HepG2 (cell line): ENCODE data around the gene SLC29A1. TPM values are rescaled to one million over a fixed set of nuclear protein-coding genes. Genes with fewer than 3 reads are reported as not detected.
A peak's percentile ranks its signal among the peaks of the same experiment; 100 is the strongest.

Source experiments
- ASH2L ChIP-seq: fragments of 300-600, 200-600 bp; sonication (generic); IDR thresholded peaks from 2 replicates; pipeline ENCODE4 v1.7.0; 2017; ENCODE audit warnings: low read depth, mild to moderate bottlenecking, moderate library complexity, mixed read lengths, low read length; ENCODE audit not compliant: insufficient read length
- ATM ChIP-seq: fragments of 450-650 bp; IDR thresholded peaks from 2 replicates; pipeline ENCODE4 v1.7.1; 2017; ENCODE audit warnings: mild to moderate bottlenecking, borderline replicate concordance
- EP300 ChIP-seq, 3 experiments: sonication (generic) in 1 of 3; formaldehyde crosslinking in 1 of 3; IDR thresholded peaks; 2 replicates each; pipeline versions ENCODE4 v1.5.1 to v1.6.1; 2011 to 2020; ENCODE audit warnings: low read depth in 2 of 3, low read length in 2 of 3, borderline replicate concordance in 1 of 3, improper control_type of control experiment in 1 of 3, mild to moderate bottlenecking in 1 of 3, missing genetic modification reagents in 1 of 3, moderate library complexity in 1 of 3
- PCBP2 ChIP-seq: fragments of 200-400 bp; formaldehyde crosslinking; optimal IDR thresholded peaks from 2 replicates; pipeline ENCODE3; 2018; ENCODE audit warnings: low read length, low read depth; ENCODE audit not compliant: poor library complexity, severe bottlenecking
- SAP130 ChIP-seq: IDR thresholded peaks from 2 replicates; pipeline ENCODE4 v1.6.1; 2016; ENCODE audit warnings: low read depth
- TGIF2 ChIP-seq: IDR thresholded peaks from 2 replicates; pipeline ENCODE4 v1.6.1; 2016; ENCODE audit warnings: control low read depth, missing compliant biosample characterization
- TRIM24 ChIP-seq: sonication (generic); formaldehyde crosslinking; IDR thresholded peaks from 2 replicates; pipeline ENCODE4 v1.8.0; 2022; ENCODE audit warnings: mild to moderate bottlenecking, missing genetic modification reagents
- YEATS4 ChIP-seq: sonication (generic); formaldehyde crosslinking; IDR thresholded peaks from 2 replicates; pipeline ENCODE4 v1.4.0; 2020; ENCODE audit warnings: missing genetic modification reagents, borderline replicate concordance
- ZBTB1 ChIP-seq: sonication (generic); formaldehyde crosslinking; IDR thresholded peaks from 2 replicates; pipeline ENCODE4 v1.4.0; 2020; ENCODE audit warnings: missing genetic modification reagents, borderline replicate concordance
- ZBTB7A ChIP-seq: sonication (generic); formaldehyde crosslinking; IDR thresholded peaks from 2 replicates; pipeline ENCODE4 v1.8.0; 2022; ENCODE audit warnings: mild to moderate bottlenecking, missing genetic modification reagents
- ZMYM3 ChIP-seq: sonication (generic); formaldehyde crosslinking; IDR thresholded peaks from 2 replicates; pipeline ENCODE4 v1.5.1; 2020; ENCODE audit warnings: mild to moderate bottlenecking, missing genetic modification reagents
- ZNF160 ChIP-seq: sonication (generic); formaldehyde crosslinking; IDR thresholded peaks from 2 replicates; pipeline ENCODE4 v1.8.0; 2022; ENCODE audit warnings: mild to moderate bottlenecking, inconsistent platforms, missing genetic modification reagents
- ZNF33B ChIP-seq: sonication (generic); formaldehyde crosslinking; IDR thresholded peaks from 2 replicates; pipeline ENCODE4 v1.5.1; 2020; ENCODE audit warnings: mild to moderate bottlenecking, missing genetic modification reagents
- ZNF362 ChIP-seq: sonication (generic); formaldehyde crosslinking; IDR thresholded peaks from 2 replicates; pipeline ENCODE4 v1.4.0; 2020; ENCODE audit warnings: missing genetic modification reagents, mild to moderate bottlenecking, borderline replicate concordance
- ZNF607 ChIP-seq: sonication (generic); formaldehyde crosslinking; IDR thresholded peaks from 2 replicates; pipeline ENCODE4 v1.5.1; 2020; ENCODE audit warnings: missing genetic modification reagents, mild to moderate bottlenecking, borderline replicate concordance
- ZNF609 ChIP-seq: sonication (generic); formaldehyde crosslinking; IDR thresholded peaks from 2 replicates; pipeline ENCODE4 v1.4.0; 2020; ENCODE audit warnings: mild to moderate bottlenecking, missing genetic modification reagents, borderline replicate concordance
- ZNF710 ChIP-seq: sonication (generic); formaldehyde crosslinking; IDR thresholded peaks from 2 replicates; pipeline ENCODE4 v1.5.0; 2020; ENCODE audit warnings: mild to moderate bottlenecking, missing genetic modification reagents, borderline replicate concordance
- ZNF713 ChIP-seq: sonication (generic); formaldehyde crosslinking; IDR thresholded peaks from 2 replicates; pipeline ENCODE4 v1.4.0; 2020; ENCODE audit warnings: mild to moderate bottlenecking, missing genetic modification reagents
- ZNF781 ChIP-seq: sonication (generic); formaldehyde crosslinking; IDR thresholded peaks from 2 replicates; pipeline ENCODE4 v1.5.1; 2020; ENCODE audit warnings: borderline replicate concordance, mild to moderate bottlenecking, missing genetic modification reagents; ENCODE audit errors: not compliant biosample characterization
- ZNF878 ChIP-seq: sonication (generic); formaldehyde crosslinking; IDR thresholded peaks from 2 replicates; pipeline ENCODE4 v1.8.1; 2023; ENCODE audit warnings: mild to moderate bottlenecking, missing genetic modification reagents, moderate library complexity
- polyA plus RNA-seq, 8 experiments: library from polyadenylated mRNA; depleted of rRNA in 3 of 8; stranded (reverse) in 7 of 8; unstranded in 1 of 8; fragments of >200 nt; fragmentation: Illumina TruSeq in 4 of 8; extraction: Trizol in 4 of 8; gene quantifications; 2 replicates each; pipeline versions ENCODE4 v1.2.1 to v1.2.3, GENCODE V29; 2011 to 2016; ENCODE audit warnings: low read depth in 4 of 8, missing spikeins in 1 of 8, mixed read lengths in 1 of 8; ENCODE audit not compliant: insufficient read depth in 1 of 8
- total RNA-seq, 5 experiments: library from RNA; depleted of rRNA; stranded (reverse); fragments of >200 nt; fragmentation: Illumina TruSeq; extraction: Trizol; gene quantifications; 2 replicates each; pipeline ENCODE4 v1.2.3, GENCODE V29; 2016; ENCODE audit warnings: low read depth in 1 of 5

Gene SLC29A1
- total and polyA plus RNA-seq, 2 of the 13 experiments (the other 11 are each of a cell fraction or from before 2014, with no cell fraction given), result 43.2 to 106 TPM

- TF ChIP-seq ZNF710 (CRISPR knock-in tag), result no peak; the same call in 1 of the 2 replicates
- TF ChIP-seq ZNF609 (CRISPR knock-in tag), result no peak; the same call in 1 of the 2 replicates
- no peak for TF ChIP-seq ASH2L
- peak; percentile 87 for TF ChIP-seq SAP130 (CRISPR knock-in tag)
- TF ChIP-seq ZBTB7A (CRISPR knock-in tag), result no peak; the same call in 1 of the 2 replicates
- TF ChIP-seq ZNF362 (CRISPR knock-in tag), result peak; percentile 76
- TF ChIP-seq ZNF781 (CRISPR knock-in tag), result peak; percentile 79
- peak; percentile 59 to 85; a peak in 3 of 4 replicates for TF ChIP-seq EP300 (IDR thresholded peaks at IDR 0.05; ENCODE audit: low read depth in 2 of 2, low read length in 2 of 2)
- no peak; the same call in 1 of the 2 replicates for TF ChIP-seq EP300 (CRISPR knock-in tag; IDR thresholded peaks at IDR 0.05; ENCODE audit: borderline replicate concordance)
- peak; percentile 96 for TF ChIP-seq YEATS4 (CRISPR knock-in tag)
- peak; percentile 97 for TF ChIP-seq ZNF33B (CRISPR knock-in tag)
- no peak for TF ChIP-seq ATM
- peak; percentile 35; the same call in 1 of the 2 replicates for TF ChIP-seq ZNF160 (CRISPR knock-in tag)
- TF ChIP-seq TRIM24, result no peak
- TF ChIP-seq ZNF713 (CRISPR knock-in tag), result peak; percentile 96
- no peak for TF ChIP-seq PCBP2
- TF ChIP-seq ZMYM3 (CRISPR knock-in tag), result peak; percentile 50; the same call in 1 of the 2 replicates
- no peak for TF ChIP-seq ZNF607 (CRISPR knock-in tag)
- peak; percentile 58; the same call in 1 of the 2 replicates for TF ChIP-seq TGIF2 (CRISPR knock-in tag)
- TF ChIP-seq ZNF878, result peak; percentile 86
- TF ChIP-seq ZBTB1 (CRISPR knock-in tag), result no peak
Observed at GRCh38 chr6:44245912-44246662, 22.7 kb downstream of the SLC29A1 start (continued).
